ENCODE results near the gene IL25. TPM values are rescaled to one million over a fixed set of nuclear protein-coding genes. Genes with fewer than 3 reads are reported as not detected.

Gene IL25
- total RNA-seq, 4 donors from 2014 or later: not detected

DNA sequence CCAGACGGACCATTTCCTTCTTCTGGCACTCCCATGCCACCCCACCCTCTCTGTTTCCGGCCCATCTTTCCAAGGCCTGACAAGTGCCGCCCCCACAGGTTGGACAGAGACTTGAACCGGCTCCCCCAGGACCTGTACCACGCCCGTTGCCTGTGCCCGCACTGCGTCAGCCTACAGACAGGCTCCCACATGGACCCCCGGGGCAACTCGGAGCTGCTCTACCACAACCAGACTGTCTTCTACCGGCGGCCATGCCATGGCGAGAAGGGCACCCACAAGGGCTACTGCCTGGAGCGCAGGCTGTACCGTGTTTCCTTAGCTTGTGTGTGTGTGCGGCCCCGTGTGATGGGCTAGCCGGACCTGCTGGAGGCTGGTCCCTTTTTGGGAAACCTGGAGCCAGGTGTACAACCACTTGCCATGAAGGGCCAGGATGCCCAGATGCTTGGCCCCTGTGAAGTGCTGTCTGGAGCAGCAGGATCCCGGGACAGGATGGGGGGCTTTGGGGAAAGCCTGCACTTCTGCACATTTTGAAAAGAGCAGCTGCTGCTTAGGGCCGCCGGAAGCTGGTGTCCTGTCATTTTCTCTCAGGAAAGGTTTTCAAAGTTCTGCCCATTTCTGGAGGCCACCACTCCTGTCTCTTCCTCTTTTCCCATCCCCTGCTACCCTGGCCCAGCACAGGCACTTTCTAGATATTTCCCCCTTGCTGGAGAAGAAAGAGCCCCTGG, 3.1 kb downstream of the IL25 start:
- intact Hi-C loops (cut with DNase I): loop anchor here (10.0 kb wide), 1 partner anchor 111 kb away; no protein-coding TSS in a partner anchor
- peaks cover 0 to 11% (median 0%) of the 10 kb centered on the region in 4 donors for H3K27me3 ChIP-seq
- DNase-seq: no peak
- H3K4me1 ChIP-seq: peaks cover 0 to 20% (median 0%) of the 10 kb centered on the region in 3 donors
- TF ChIP-seq, protein P1, sequence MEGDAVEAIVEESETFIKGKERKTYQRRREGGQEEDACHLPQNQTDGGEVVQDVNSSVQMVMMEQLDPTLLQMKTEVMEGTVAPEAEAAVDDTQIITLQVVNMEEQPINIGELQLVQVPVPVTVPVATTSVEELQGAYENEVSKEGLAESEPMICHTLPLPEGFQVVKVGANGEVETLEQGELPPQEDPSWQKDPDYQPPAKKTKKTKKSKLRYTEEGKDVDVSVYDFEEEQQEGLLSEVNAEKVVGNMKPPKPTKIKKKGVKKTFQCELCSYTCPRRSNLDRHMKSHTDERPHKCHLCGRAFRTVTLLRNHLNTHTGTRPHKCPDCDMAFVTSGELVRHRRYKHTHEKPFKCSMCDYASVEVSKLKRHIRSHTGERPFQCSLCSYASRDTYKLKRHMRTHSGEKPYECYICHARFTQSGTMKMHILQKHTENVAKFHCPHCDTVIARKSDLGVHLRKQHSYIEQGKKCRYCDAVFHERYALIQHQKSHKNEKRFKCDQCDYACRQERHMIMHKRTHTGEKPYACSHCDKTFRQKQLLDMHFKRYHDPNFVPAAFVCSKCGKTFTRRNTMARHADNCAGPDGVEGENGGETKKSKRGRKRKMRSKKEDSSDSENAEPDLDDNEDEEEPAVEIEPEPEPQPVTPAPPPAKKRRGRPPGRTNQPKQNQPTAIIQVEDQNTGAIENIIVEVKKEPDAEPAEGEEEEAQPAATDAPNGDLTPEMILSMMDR (IDR thresholded peaks at IDR 0.05): no peak
- TF ChIP-seq POLR2A (IDR thresholded peaks at IDR 0.05): no peak
- no peaks in the 10 kb centered on the region for H3K9me3 ChIP-seq
- H3K27ac ChIP-seq: no peak overlapping the region
- 71 to 90% methylated on average over 4 to 21 of the region's 21 CpGs for WGBS, 2 donors
- H3K4me3 ChIP-seq: no peak overlapping the region
- no peaks in the 10 kb centered on the region for H3K36me3 ChIP-seq

GRCh38 chr14:23376482-23377197, 4.0 kb downstream of the IL25 start, which contains the start of gene CMTM5:
TSS of gene CMTM5 (plus strand) at chr14:23377046. CDS start at chr14:23377252, 206 bp downstream.
- DNase-seq: no peak
- intact Hi-C loops (cut with DNase I): loop anchor here (10.0 kb wide), 1 partner anchor 112 kb away; no protein-coding TSS in a partner anchor
- peaks cover 0 to 18% (median 0%) of the 10 kb centered on the region in 4 donors for H3K27me3 ChIP-seq
- 40 to 55% methylated on average over 10 to 13 of the region's 13 CpGs for WGBS, 2 donors
- no peaks in the 10 kb centered on the region for H3K36me3 ChIP-seq
- peak within 1 kb of the TSS in 1 of 4 donors; percentile 44 for H3K4me3 ChIP-seq
- H3K9me3 ChIP-seq: no peaks in the 10 kb centered on the region
- TF ChIP-seq, protein P1 (IDR thresholded peaks at IDR 0.05): no peak
- TF ChIP-seq POLR2A (IDR thresholded peaks at IDR 0.05): no peak
- H3K27ac ChIP-seq: no peak within 1 kb of the TSS
- H3K4me1 ChIP-seq: peaks cover 0 to 14% (median 0%) of the 10 kb centered on the region in 3 donors

GRCh38 chr14:23377198-23377550, 4.6 kb downstream of the IL25 start:
- no peak overlapping the region for H3K4me3 ChIP-seq
- no peak for DNase-seq
- 68 to 70% methylated on average over 4 to 5 of the region's 11 CpGs for WGBS, 2 donors
- intact Hi-C loops (cut with DNase I): loop anchor here (10.0 kb wide), 1 partner anchor 112 kb away; no protein-coding TSS in a partner anchor
- no peaks in the 10 kb centered on the region for H3K36me3 ChIP-seq
- TF ChIP-seq, protein P1 (IDR thresholded peaks at IDR 0.05): no peak
- no peak for TF ChIP-seq POLR2A (IDR thresholded peaks at IDR 0.05)
- no peaks in the 10 kb centered on the region for H3K9me3 ChIP-seq
- no peak overlapping the region for H3K27ac ChIP-seq
- H3K4me1 ChIP-seq: peaks cover 0 to 14% (median 0%) of the 10 kb centered on the region in 3 donors
- peaks cover 0 to 24% (median 0%) of the 10 kb centered on the region in 4 donors for H3K27me3 ChIP-seq

DNA sequence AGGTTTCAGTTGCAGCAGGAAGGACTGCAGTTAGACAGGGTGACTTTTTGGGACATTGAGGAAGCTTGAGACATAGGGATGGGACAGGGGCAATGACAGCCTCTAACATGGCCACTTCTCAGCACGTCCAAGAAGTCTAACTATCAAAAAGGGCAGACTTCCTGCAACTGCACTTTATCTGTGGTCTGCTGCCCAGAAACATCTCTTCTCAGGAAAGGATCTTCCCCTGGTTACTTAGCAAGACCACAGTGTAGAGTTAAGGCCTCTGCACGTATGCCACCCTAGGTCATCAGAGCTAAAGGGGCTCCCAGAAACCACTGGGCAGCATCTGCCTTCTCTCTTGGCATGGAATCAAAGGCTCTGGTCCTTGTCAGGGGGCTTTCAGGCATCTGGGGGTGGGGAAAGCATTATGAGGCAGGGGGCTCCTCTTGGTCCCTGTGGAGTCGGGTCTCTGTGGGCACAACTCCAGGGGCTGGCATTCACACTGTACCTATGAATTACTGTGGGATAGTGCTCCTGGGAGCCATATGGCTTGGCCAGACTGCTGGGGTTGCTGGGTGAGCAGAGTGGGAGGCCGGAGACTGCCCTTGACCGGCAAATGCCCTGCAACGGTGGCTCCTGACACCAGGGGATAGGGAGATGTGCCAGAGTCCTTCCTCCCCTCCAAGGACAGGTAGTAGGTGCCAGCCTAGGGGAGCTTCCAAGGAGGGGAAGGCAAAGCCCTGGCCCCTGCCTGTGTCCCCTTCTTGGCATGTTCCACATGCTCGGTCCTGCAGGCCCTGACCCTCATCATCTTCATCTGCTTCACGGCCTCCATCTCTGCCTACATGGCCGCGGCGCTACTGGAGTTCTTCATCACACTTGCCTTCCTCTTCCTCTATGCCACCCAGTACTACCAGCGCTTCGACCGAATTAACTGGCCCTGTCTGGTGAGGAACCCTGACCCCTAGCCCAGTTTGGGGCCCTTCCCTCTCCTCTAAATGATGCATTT, 5.3 kb downstream of the IL25 start:
- peaks cover 0 to 31% (median 0%) of the 10 kb centered on the region in 4 donors for H3K27me3 ChIP-seq
- DNase-seq: no peak
- no peak overlapping the region for H3K27ac ChIP-seq
- TF ChIP-seq POLR2A (IDR thresholded peaks at IDR 0.05): no peak
- TF ChIP-seq, protein P1 (IDR thresholded peaks at IDR 0.05): no peak
- H3K4me1 ChIP-seq: peaks cover 0 to 14% (median 0%) of the 10 kb centered on the region in 3 donors
- intact Hi-C loops (cut with DNase I): loop anchor here (10.0 kb wide), 1 partner anchor 113 kb away; no protein-coding TSS in a partner anchor
- no peak overlapping the region for H3K4me3 ChIP-seq
- WGBS, 2 donors: 87 to 88% methylated on average over 9 to 12 of the region's 14 CpGs
- no peaks in the 10 kb centered on the region for H3K36me3 ChIP-seq
- H3K9me3 ChIP-seq: no peaks in the 10 kb centered on the region
